ENCODE results near the gene ZNF385D. TPM values are rescaled to one million over a fixed set of nuclear protein-coding genes. Genes with fewer than 3 reads are reported as not detected.

ZNF385D gene
- total RNA-seq, 1 experiment from 2014 or later = 5.9 TPM

GRCh38 chr3:21426920-21427319 lies 324.1 kb downstream of the ZNF385D start:
- Histone ChIP-seq H3K4me2 (ENCODE audit: low read length) (no peak overlapping the region), H2AFZ (ENCODE audit: low read length) (no peak overlapping the region), H3K4me3 (ENCODE audit: low read length) (no peak overlapping the region), H3K27ac (ENCODE audit: low read length) (no peak overlapping the region), H3K9ac (ENCODE audit: low read length) (no peak overlapping the region), H3K9me2 (replicated peaks; ENCODE audit: low read length) (no peaks in the 10 kb centered on the region), H3K36me3 (ENCODE audit: low read depth, low read length) (no peaks in the 10 kb centered on the region), H3K4me1 (ENCODE audit: insufficient read depth, low read length) (no peaks in the 10 kb centered on the region), H3F3A (ENCODE audit: low read length, unreplicated experiment) (no peaks in the 10 kb centered on the region), H3K9me3 (ENCODE audit: low read length) (no peaks in the 10 kb centered on the region), H4K20me1 (ENCODE audit: low read length) (no peaks in the 10 kb centered on the region), H3K27me3 (ENCODE audit: low read length) (no peaks in the 10 kb centered on the region), H3K79me2 (ENCODE audit: low read length) (no peaks in the 10 kb centered on the region)
- DNase-seq (no peak), ATAC-seq (no peak)
- TF ChIP-seq EZH2 (IDR thresholded peaks at IDR 0.05; ENCODE audit: low read length, unreplicated experiment) (no peak), EZH2phosphoT487 (IDR thresholded peaks at IDR 0.05; ENCODE audit: borderline replicate concordance, low read length) (no peak)
- TF ChIP-seq, protein P1, sequence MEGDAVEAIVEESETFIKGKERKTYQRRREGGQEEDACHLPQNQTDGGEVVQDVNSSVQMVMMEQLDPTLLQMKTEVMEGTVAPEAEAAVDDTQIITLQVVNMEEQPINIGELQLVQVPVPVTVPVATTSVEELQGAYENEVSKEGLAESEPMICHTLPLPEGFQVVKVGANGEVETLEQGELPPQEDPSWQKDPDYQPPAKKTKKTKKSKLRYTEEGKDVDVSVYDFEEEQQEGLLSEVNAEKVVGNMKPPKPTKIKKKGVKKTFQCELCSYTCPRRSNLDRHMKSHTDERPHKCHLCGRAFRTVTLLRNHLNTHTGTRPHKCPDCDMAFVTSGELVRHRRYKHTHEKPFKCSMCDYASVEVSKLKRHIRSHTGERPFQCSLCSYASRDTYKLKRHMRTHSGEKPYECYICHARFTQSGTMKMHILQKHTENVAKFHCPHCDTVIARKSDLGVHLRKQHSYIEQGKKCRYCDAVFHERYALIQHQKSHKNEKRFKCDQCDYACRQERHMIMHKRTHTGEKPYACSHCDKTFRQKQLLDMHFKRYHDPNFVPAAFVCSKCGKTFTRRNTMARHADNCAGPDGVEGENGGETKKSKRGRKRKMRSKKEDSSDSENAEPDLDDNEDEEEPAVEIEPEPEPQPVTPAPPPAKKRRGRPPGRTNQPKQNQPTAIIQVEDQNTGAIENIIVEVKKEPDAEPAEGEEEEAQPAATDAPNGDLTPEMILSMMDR (conservative IDR thresholded peaks at IDR 0.05; ENCODE audit: low read depth, low read length) = no peak
- BruUV-seq (replicated peaks) = no TSS peak
- CTCF ChIA-PET = no interaction called here
- POLR2A ChIA-PET (ENCODE audit: unreplicated experiment) = no interaction called here
- intact Hi-C loops (cut with micrococcal nuclease) = no loop called here

GRCh38 chr3:21425715-21426114 lies 325.3 kb downstream of the ZNF385D start:
- Histone ChIP-seq H3K4me1 (ENCODE audit: insufficient read depth, low read length) (no peaks in the 10 kb centered on the region), H3K4me3 (ENCODE audit: low read length) (no peak overlapping the region), H3K9ac (ENCODE audit: low read length) (no peak overlapping the region), H3K79me2 (ENCODE audit: low read length) (no peaks in the 10 kb centered on the region), H3K9me3 (ENCODE audit: low read length) (no peaks in the 10 kb centered on the region), H3K27ac (ENCODE audit: low read length) (no peak overlapping the region), H3K36me3 (ENCODE audit: low read depth, low read length) (no peaks in the 10 kb centered on the region), H4K20me1 (ENCODE audit: low read length) (no peaks in the 10 kb centered on the region), H3K9me2 (replicated peaks; ENCODE audit: low read length) (no peaks in the 10 kb centered on the region), H3F3A (ENCODE audit: low read length, unreplicated experiment) (no peaks in the 10 kb centered on the region), H3K27me3 (ENCODE audit: low read length) (no peaks in the 10 kb centered on the region), H3K4me2 (ENCODE audit: low read length) (no peak overlapping the region), H2AFZ (ENCODE audit: low read length) (no peak overlapping the region)
- intact Hi-C loops (cut with micrococcal nuclease) = no loop called here
- POLR2A ChIA-PET (ENCODE audit: unreplicated experiment) = no interaction called here
- TF ChIP-seq EZH2phosphoT487 (IDR thresholded peaks at IDR 0.05; ENCODE audit: borderline replicate concordance, low read length) (no peak), EZH2 (IDR thresholded peaks at IDR 0.05; ENCODE audit: low read length, unreplicated experiment) (no peak)
- TF ChIP-seq, protein P1 (conservative IDR thresholded peaks at IDR 0.05; ENCODE audit: low read depth, low read length) = no peak
- ATAC-seq (peak; percentile 71), DNase-seq (no peak)
- CTCF ChIA-PET = no interaction called here
- no TSS peak for BruUV-seq (replicated peaks)

DNA sequence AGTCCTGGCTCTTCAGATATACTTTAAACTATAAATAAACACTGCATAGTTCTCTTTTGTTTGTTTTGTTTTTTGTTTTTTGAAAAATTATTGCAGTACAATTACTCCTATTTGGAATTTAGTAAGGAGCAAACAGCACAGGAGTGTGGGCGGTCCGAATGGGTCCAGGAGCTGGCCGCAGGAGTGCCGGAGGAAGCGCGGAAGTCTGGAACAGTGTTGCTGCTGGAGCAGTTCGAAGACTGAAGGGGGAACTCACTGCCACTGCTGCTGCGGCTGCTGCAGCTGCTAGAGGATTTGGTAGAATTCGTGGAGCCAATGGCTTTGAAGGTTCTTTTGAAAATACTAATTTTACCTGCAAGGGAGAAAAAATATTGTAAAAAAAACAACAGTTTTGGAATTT lies 329.9 kb downstream of the ZNF385D start:
- Histone ChIP-seq H3K9me3 (ENCODE audit: low read length) (no peaks in the 10 kb centered on the region), H2AFZ (ENCODE audit: low read length) (no peak overlapping the region), H3K4me2 (ENCODE audit: low read length) (no peak overlapping the region), H3K4me1 (ENCODE audit: insufficient read depth, low read length) (no peaks in the 10 kb centered on the region), H3K79me2 (ENCODE audit: low read length) (no peaks in the 10 kb centered on the region), H3K9ac (ENCODE audit: low read length) (no peak overlapping the region), H4K20me1 (ENCODE audit: low read length) (no peaks in the 10 kb centered on the region), H3K4me3 (ENCODE audit: low read length) (no peak overlapping the region), H3F3A (ENCODE audit: low read length, unreplicated experiment) (no peaks in the 10 kb centered on the region), H3K36me3 (ENCODE audit: low read depth, low read length) (no peaks in the 10 kb centered on the region), H3K27me3 (ENCODE audit: low read length) (no peaks in the 10 kb centered on the region), H3K27ac (ENCODE audit: low read length) (no peak overlapping the region), H3K9me2 (replicated peaks; ENCODE audit: low read length) (no peaks in the 10 kb centered on the region)
- no peak for DNase-seq
- no peak for TF ChIP-seq EZH2 (IDR thresholded peaks at IDR 0.05; ENCODE audit: low read length, unreplicated experiment)
- TF ChIP-seq, protein P1 (conservative IDR thresholded peaks at IDR 0.05; ENCODE audit: low read depth, low read length) = no peak
- no peak for TF ChIP-seq EZH2phosphoT487 (IDR thresholded peaks at IDR 0.05; ENCODE audit: borderline replicate concordance, low read length)
- intact Hi-C loops (cut with micrococcal nuclease) = no loop called here
- ChIA-PET CTCF (no interaction called here), POLR2A (ENCODE audit: unreplicated experiment) (no interaction called here)
- no TSS peak for BruUV-seq (replicated peaks)
- ATAC-seq = no peak

Measured in PC-3 (cell line).